Measurements from ENCODE around the gene MEG3. TPM values are rescaled to one million over a fixed set of nuclear protein-coding genes. Genes with fewer than 3 reads are reported as not detected.

The MEG3 gene
- total and polyA plus RNA-seq, 9 of the 15 experiments (the other 6 are each of a cell fraction or from before 2014, with no cell fraction given), result 0.10 to 5.3 (median 1.0) TPM; not detected in 1

GRCh38 chr14:100819829-100820475 lies 6.0 kb upstream of the MEG3 start:
- Histone ChIP-seq H3K27ac (ENCODE audit: extremely low read depth, low read depth, low read length) (no peak overlapping the region), H3K4me3 (no peak overlapping the region), H3K9me1 (ENCODE audit: control insufficient read depth, insufficient read depth, low read length) (no peaks in the 10 kb centered on the region), H3K4me1 (replicated peaks in 1 of 2; ENCODE audit: control insufficient read depth in 2 of 2, insufficient read depth in 2 of 2, low read length in 2 of 2) (peaks cover 4 to 21% of the 10 kb centered on the region in 2 experiments; a peak in 3 of 5 replicates), H3K9me3 (replicated peaks; ENCODE audit: control insufficient read depth, insufficient read depth, low read depth, low read length) (no peaks in the 10 kb centered on the region), H3K36me3 (ENCODE audit: control insufficient read depth, insufficient read depth, low read length) (no peaks in the 10 kb centered on the region), H3K27me3 (ENCODE audit: control insufficient read depth in 2 of 2, insufficient read depth in 2 of 2, low read length in 2 of 2) (no peaks in the 10 kb centered on the region), H3K4me2 (ENCODE audit: insufficient read depth, low read length) (no peak overlapping the region), H3K9ac (ENCODE audit: insufficient read depth in 1 of 2, low read depth in 2 of 2, low read length in 2 of 2) (peak overlapping the region in 1 of 2 experiments; percentile 74; a peak in 1 of 4 replicates), H4K20me1 (replicated peaks; ENCODE audit: control insufficient read depth, insufficient read depth, low read length) (no peaks in the 10 kb centered on the region), H2AFZ (ENCODE audit: low read depth, low read length) (peak overlapping the region; percentile 74), H3K79me2 (ENCODE audit: control insufficient read depth, insufficient read depth, low read length) (no peaks in the 10 kb centered on the region)
- intact Hi-C loops (cut with micrococcal nuclease) (no loop called here), in situ Hi-C loops (cut with MboI) (no loop called here)
- 87% methylated on average over 18 of the region's 22 CpGs for WGBS (ENCODE audit: insufficient coverage, low coverage, missing lambda C conversion rate)
- FAIRE-seq, result no peak
- no peak for ATAC-seq
- POLR2A ChIA-PET, result interaction anchor here (0.6 to 1.2 kb wide), 4 partner anchors 17 to 437 kb away, joined by 3 to 5 read pairs (median 3); no protein-coding TSS in a partner anchor
- TF ChIP-seq ZBTB17 (CRISPR knock-in tag; IDR thresholded peaks at IDR 0.05), result no peak
- no peak for TF ChIP-seq CTBP1 (IDR thresholded peaks at IDR 0.05; ENCODE audit: borderline replicate concordance)
- no peak for TF ChIP-seq KDM5B (IDR thresholded peaks at IDR 0.05; ENCODE audit: insufficient replicate concordance, low read depth, low read length)
- TF ChIP-seq HNRNPL (IDR thresholded peaks at IDR 0.05; ENCODE audit: low read depth, low read length), result peak; percentile 88; the same call in 1 of the 2 replicates
- peak; percentile 91 for TF ChIP-seq ZBTB33 (CRISPR knock-in tag; IDR thresholded peaks at IDR 0.05)
- no TSS peak for BruUV-seq (replicated peaks)
- no peak for DNase-seq (ENCODE audit: extremely low read depth in 1 of 4, low spot score in 3 of 4)
- CTCF ChIA-PET (ENCODE audit: low intra/inter-chr PET ratio), result no interaction called here

Measured in K562 (cell line).